Right kidney (tissue), 1 donor: Measurements from ENCODE around the gene PIRT.

Source experiments
- DNase-seq: peaks from one replicate; pipeline ENCODE4 v3.0.0-alpha.2; 2016

Gene PIRT

GRCh38 chr17:10821054-10821453, 16.8 kb downstream of the PIRT start:
- DNase-seq = no peak

DNA sequence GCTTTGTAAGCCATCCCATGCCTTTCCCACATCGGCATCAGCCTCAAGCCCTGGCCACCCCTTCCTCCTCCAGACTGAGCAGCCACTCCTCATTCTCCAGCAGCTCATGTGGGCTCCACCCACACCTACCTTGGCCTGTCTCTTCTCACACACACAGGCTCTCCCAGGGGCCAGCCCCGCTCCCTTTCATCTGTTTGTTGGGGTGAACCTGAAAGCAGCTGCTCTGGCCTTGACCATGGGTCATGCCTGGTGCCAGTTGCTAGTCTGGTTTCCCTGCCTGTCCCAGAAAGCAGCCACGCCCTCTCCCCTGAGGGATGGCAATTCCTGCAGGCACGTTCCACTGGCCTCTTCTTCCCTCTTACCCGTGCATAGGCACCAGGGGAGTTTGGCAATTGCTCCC, 22.6 kb downstream of the PIRT start:
- DNase-seq = no peak

DNA sequence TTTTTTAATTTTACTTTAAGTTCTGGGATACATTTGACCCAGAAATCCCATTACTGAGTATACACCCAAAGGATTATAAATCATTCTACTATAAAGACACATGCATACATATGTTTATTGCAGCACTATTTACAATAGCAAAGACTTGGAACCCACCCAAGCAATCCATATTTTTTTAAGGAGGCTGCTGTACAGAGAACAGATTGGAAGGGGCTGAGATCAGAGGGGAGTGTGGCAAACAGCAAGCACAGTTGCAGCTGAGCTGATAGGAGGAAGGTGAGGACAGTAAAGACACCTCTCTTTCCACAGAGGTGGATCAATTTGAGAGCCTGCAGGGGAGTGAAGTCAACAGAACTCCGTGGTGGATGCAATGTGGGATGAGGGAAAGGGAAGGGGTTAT, 23.8 kb downstream of the PIRT start:
- no peak for DNase-seq

GRCh38 chr17:10812674-10813073, 25.2 kb downstream of the PIRT start:
- DNase-seq = no peak

GRCh38 chr17:10809605-10810004, 28.3 kb downstream of the PIRT start:
- DNase-seq = no peak

- no peak for DNase-seq
Measured at GRCh38 chr17:10807704-10808128, 30.2 kb downstream of the PIRT start.

- DNase-seq = no peak
Measured at GRCh38 chr17:10806545-10807262, 31.2 kb downstream of the PIRT start.

DNA sequence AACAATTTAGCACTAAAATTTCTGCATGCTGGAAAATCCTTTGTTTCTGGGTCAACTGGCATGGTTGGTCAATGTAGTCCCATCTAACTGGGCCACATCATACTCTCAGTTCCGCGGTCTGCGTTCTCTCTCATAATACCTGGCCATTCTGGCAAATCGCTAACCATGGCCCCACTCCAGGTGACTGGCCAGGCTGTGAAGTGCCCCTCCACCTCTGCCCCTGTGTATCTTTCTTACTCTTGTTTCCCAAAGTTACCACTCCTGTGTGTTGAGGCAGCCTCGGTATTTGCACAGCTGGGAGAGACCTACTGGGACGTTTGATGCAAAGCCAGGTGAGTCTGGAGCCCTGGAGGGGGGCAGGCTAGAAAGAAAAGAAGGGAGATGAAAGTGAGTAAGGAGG, 32.0 kb downstream of the PIRT start:
- DNase-seq = no peak

- DNase-seq = no peak
Measured at GRCh38 chr17:10804546-10804945, 33.3 kb downstream of the PIRT start.

DNA sequence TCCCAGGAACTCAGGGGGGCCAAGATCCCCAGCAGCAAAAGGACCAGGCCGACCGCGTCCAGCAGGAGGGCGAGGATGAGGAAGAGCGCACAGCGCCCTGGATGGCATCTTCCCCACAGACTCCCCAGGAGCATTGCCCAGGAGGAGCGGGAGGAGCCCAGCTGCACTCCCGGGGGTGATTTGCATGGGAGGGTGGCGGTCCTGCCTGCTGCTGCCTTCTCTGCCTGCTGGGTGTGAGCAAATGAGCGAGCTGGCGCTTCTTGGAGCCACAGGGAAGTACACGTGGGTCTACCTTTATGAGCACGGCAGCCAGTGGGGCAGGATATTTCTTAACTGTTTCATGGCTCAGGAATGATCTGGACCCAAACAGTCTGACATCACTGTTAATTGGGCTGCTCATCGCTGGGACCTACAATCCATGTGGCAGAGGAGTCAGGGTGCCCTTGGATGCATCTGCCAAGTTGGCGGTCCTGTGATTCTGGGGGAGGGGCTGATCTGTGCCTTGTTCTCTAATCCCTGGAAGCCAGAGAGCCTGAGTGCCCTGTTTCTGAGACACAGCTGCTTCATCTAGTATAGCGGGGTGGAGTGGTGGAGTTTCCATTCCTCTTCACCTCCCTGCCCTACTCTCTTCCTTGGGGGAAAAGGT, 33.9 kb downstream of the PIRT start, which contains the start of gene TMEM238L:
Gene TMEM238L (minus strand): TSS at position 270 of the 646 bp plus-strand sequence. CDS start 136 bp downstream, at position 134.
- DNase-seq = no peak

GRCh38 chr17:10803350-10803749, 34.5 kb downstream of the PIRT start:
- no peak for DNase-seq

DNA sequence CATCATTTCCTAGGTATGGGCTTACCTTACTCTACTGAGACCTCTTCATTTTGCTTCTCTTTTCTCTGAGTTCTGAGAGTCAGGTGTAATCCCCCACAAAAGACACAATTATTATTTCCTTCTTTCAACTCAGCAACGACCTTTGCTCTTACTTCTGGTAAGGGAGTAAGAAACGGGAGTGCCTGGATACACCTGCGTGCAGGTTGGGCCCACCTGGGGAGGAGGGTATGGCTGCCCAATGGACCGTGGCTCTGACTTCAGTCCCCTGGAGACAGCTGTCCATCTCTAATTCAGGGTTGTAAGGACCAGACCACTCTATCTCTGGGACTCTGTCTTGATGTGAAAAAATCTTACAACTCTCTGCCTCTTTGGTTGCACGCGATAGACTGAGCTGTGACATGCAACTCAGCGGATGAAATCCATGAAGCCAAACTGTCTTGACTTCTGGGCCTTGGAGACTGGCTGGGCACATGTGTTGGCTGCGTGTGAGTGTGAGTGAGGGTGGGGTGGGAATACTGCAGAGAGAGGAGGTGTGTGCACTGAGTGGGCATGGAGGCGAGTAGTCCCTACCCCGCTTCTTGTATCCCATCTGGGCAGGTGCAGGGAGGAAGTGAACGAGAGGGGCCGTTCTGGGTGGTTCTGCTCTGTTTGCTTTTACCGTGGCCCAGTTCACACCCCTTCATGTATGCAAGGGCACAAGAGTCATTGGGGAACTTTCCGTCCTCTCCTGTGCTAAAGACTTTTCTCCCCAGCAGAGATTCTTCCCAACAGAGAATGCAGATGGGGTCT, 35.2 kb downstream of the PIRT start:
- DNase-seq = no peak

DNA sequence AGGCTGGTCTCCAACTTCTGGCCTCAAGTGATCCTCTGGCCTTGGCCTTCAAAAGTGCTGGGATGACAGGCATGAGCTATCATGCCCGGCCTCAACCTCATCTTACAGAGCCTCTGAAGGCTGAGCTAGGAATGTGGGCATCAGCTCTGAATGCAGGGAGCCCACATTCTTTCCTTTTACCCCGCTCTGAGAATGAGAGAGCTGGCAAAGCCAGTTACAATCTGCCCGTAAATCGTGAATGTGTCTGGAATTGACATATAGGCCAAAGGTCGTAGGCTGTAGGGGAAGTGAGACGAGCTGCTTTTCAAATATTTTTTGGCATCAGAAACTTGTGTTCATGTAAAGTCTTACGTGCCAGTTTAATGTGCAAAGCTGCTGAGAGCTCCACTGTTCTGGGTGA, 38.5 kb downstream of the PIRT start:
- no peak for DNase-seq

GRCh38 chr17:10798910-10799309, 39.0 kb downstream of the PIRT start:
- DNase-seq = no peak

- no peak for DNase-seq
Measured at GRCh38 chr17:10798332-10798749, 39.5 kb downstream of the PIRT start.

GRCh38 chr17:10797476-10798328, 40.2 kb downstream of the PIRT start:
- no peak for DNase-seq

- no peak for DNase-seq
Measured at GRCh38 chr17:10793816-10794215, 44.1 kb downstream of the PIRT start.

DNA sequence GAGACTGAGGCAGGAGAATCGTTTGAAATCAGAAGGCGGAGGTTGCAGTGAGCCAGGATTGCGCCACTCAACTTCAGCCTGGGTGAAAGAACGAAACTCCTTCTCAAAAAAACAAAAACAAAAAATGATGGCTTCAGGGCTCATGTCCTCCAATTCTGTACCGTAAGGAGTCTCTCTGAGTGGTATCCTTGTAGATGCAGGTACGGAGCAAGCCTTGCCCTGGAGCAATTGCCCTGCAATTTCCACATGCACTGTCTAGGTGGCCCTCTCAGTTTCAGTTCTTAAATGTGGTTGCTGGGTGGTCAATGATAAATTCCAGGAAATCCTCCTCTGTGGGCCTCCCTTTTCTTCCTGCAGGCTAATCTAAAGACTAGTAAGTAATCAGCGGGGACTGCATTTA, 44.6 kb downstream of the PIRT start:
- no peak for DNase-seq

- DNase-seq = no peak
Measured at GRCh38 chr17:10792151-10792550, 45.7 kb downstream of the PIRT start.

- DNase-seq = no peak
Measured at GRCh38 chr17:10790491-10791401, 47.1 kb downstream of the PIRT start.

DNA sequence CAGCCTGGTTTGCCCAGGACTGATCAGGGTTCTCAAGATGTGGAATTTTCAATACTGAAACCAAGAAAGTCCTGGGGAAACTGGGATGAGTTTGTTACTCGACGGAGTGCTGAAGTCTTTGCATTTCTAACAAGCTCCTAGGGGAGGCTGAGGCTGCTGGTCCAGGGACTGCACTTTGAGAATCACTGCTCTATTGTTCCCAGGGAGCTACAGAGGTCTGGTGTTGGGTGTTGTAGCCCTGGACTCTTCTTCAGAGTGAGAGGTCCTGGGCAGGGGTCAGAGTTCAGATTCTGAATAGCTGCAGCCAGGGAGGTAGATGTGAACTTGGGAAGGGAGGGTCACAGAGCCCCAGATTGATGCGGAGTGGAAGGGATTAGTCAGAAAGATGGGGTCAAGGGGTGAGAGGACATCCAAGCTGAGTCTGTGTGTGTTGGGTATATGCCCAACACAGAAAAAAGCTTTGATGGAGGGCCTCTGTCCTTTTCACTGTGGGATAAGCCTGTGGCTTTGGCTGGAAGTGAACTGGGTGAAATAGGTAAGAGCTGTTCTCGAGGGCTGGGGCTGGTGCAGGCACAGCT, 48.1 kb downstream of the PIRT start:
- no peak for DNase-seq
